GM12878 (cell line): ENCODE data around the gene TMEM255B. TPM values are rescaled to one million over a fixed set of nuclear protein-coding genes. Genes with fewer than 3 reads are reported as not detected.

Source experiments
- ATAC-seq: fragments of 200-7000 bp; cut with Tn5 transposase; 3 replicates; pipeline ENCODE4 v1.9.1; 2020; ENCODE audit warnings: mild to moderate bottlenecking, moderate library complexity
- BruUV-seq: library from RNA; stranded (reverse); fragments of 400-500 nt; replicated peaks from 2 replicates; lab custom pipeline; 2021; lab: Mats Ljungman, UMichigan
- CTCF ChIA-PET: fragments of 300-600 bp; sonication (Branson Sonifier 250); formaldehyde crosslinking; extraction: SDS; loops from one replicate; lab custom pipeline; 2021; ENCODE audit warnings: inconsistent platforms; lab: Yijun Ruan, JAX
- POLR2A ChIA-PET: fragments of 350-600 bp; formaldehyde crosslinking; extraction: SDS; loops from one replicate; lab custom pipeline; 2021; ENCODE audit warnings: inconsistent platforms; lab: Charles Lee
- RAD21 ChIA-PET: fragments of 300-600 bp; sonication (Branson Sonifier 250); formaldehyde crosslinking; loops from one replicate; lab custom pipeline; 2023; ENCODE audit warnings: antibody characterized with exemption; ENCODE audit not compliant: unreplicated experiment; lab: Charles Lee
- SMC1A ChIA-PET: fragments of 300-600 bp; sonication (Branson Sonifier 250); formaldehyde crosslinking; loops from one replicate; lab custom pipeline; 2023; ENCODE audit not compliant: unreplicated experiment, uncharacterized antibody; lab: Charles Lee
- DNase-seq: peaks from one replicate; pipeline ENCODE4 v3.0.0-alpha.2; 2011; ENCODE audit warnings: low read depth, low spot score
- FAIRE-seq: peaks from 3 replicates; lab custom pipeline; 2011; peaks lifted over from hg19 to GRCh38; lab: Jason Lieb, UNC
- H2AFZ ChIP-seq: 2 replicates; pipeline ENCODE4 v1.6.0; 2011; ENCODE audit warnings: low read depth, low read length, control low read depth; ENCODE audit not compliant: control insufficient read depth
- H3K27ac ChIP-seq: 2 replicates; pipeline ENCODE4 v1.5.1; 2011; ENCODE audit warnings: control low read depth; ENCODE audit not compliant: control insufficient read depth, insufficient read depth
- H3K27me3 ChIP-seq, 2 experiments: replicated peaks in 1 of 2; 2 replicates each; pipeline versions ENCODE4 v1.6.0 to v1.6.1; 2011; ENCODE audit warnings: low read length in 1 of 2; ENCODE audit not compliant: control insufficient read depth in 2 of 2, insufficient read depth in 2 of 2
- H3K36me3 ChIP-seq, 2 experiments: 2 replicates each; pipeline ENCODE4 v1.5.1; 2011; ENCODE audit warnings: low read length in 1 of 2; ENCODE audit not compliant: control insufficient read depth in 2 of 2, insufficient read depth in 2 of 2
- H3K4me1 ChIP-seq: 2 replicates; pipeline ENCODE4 v1.6.1; 2011; ENCODE audit warnings: mild to moderate bottlenecking, low read length, moderate library complexity, mixed read lengths; ENCODE audit not compliant: control insufficient read depth, insufficient read depth
- H3K4me2 ChIP-seq: 2 replicates; pipeline ENCODE4 v1.6.0; 2011; ENCODE audit warnings: control low read depth; ENCODE audit not compliant: control insufficient read depth, insufficient read depth
- H3K4me3 ChIP-seq: fragments of 200-600 bp; sonication (generic); 2 replicates; pipeline ENCODE4 v1.5.1; 2016
- H3K79me2 ChIP-seq: 2 replicates; pipeline ENCODE4 v1.6.0; 2011; ENCODE audit warnings: low read length; ENCODE audit not compliant: control insufficient read depth, insufficient read depth
- H3K9ac ChIP-seq: 2 replicates; pipeline ENCODE4 v1.8.0; 2011; ENCODE audit warnings: low read length, control low read depth, mixed read lengths; ENCODE audit not compliant: control insufficient read depth, insufficient read depth
- H3K9me3 ChIP-seq: replicated peaks from 3 replicates; pipeline ENCODE4 v1.5.1; 2011; ENCODE audit warnings: mild to moderate bottlenecking, low read length; ENCODE audit not compliant: control insufficient read depth, insufficient read depth
- H4K20me1 ChIP-seq: 2 replicates; pipeline ENCODE4 v1.6.0; 2011; ENCODE audit not compliant: control insufficient read depth, insufficient read depth
- CBX3 ChIP-seq: fragments of 200-600 bp; sonication (generic); IDR thresholded peaks from 2 replicates; pipeline ENCODE4 v1.6.1; 2016; ENCODE audit warnings: low read depth, borderline replicate concordance
- E4F1 ChIP-seq: fragments of 450-650 bp; IDR thresholded peaks from 2 replicates; pipeline ENCODE4 v1.6.1; 2018; ENCODE audit warnings: borderline replicate concordance, mild to moderate bottlenecking; ENCODE audit not compliant: partially characterized antibody
- EED ChIP-seq: sonication (generic); IDR thresholded peaks from 2 replicates; pipeline ENCODE4 v1.6.1; 2016; ENCODE audit warnings: antibody characterized with exemption, low read depth
- HDAC2 ChIP-seq: fragments of 200-600 bp; sonication (generic); IDR thresholded peaks from 2 replicates; pipeline ENCODE4 v1.6.1; 2017
- HDGF ChIP-seq: fragments of 450-650 bp; IDR thresholded peaks from 2 replicates; pipeline ENCODE4 v1.6.1; 2016; ENCODE audit warnings: antibody characterized with exemption
- KDM1A ChIP-seq: fragments of 200-600 bp; sonication (generic); IDR thresholded peaks from 2 replicates; pipeline ENCODE4 v1.6.1; 2016; ENCODE audit warnings: borderline replicate concordance
- NFIC ChIP-seq: IDR thresholded peaks from 2 replicates; pipeline ENCODE4 v1.6.1; 2012; ENCODE audit warnings: low read depth, mild to moderate bottlenecking, inconsistent platforms, low read length, moderate library complexity
- NFYB ChIP-seq: IDR thresholded peaks from 2 replicates; pipeline ENCODE4 v1.6.1; 2011; ENCODE audit warnings: low read depth, mild to moderate bottlenecking, low read length, improper control_type of control experiment, moderate library complexity; ENCODE audit not compliant: insufficient read depth
- NRF1 ChIP-seq: conservative IDR thresholded peaks from 2 replicates; pipeline ENCODE4 v1.6.1; 2011; ENCODE audit warnings: mild to moderate bottlenecking, low read depth, low read length, improper control_type of control experiment
- SIX5 ChIP-seq: IDR thresholded peaks from 2 replicates; pipeline ENCODE4 v1.6.1; 2011; ENCODE audit warnings: mild to moderate bottlenecking, low read depth, low read length, moderate library complexity; ENCODE audit not compliant: severe bottlenecking
- SMC3 ChIP-seq: IDR thresholded peaks from 2 replicates; pipeline ENCODE4 v1.6.1; 2011; ENCODE audit warnings: low read length, improper control_type of control experiment, borderline replicate concordance
- TCF3 ChIP-seq: IDR thresholded peaks from 2 replicates; pipeline ENCODE4 v1.6.1; 2012; ENCODE audit warnings: low read depth, mild to moderate bottlenecking, low read length, borderline replicate concordance; ENCODE audit not compliant: insufficient read depth
- YBX1 ChIP-seq: fragments of 450-650 bp; IDR thresholded peaks from 2 replicates; pipeline ENCODE4 v1.6.1; 2016; ENCODE audit warnings: antibody characterized with exemption
- ZNF207 ChIP-seq: fragments of 450-650 bp; IDR thresholded peaks from 2 replicates; pipeline ENCODE4 v1.6.1; 2014; ENCODE audit warnings: antibody characterized with exemption, mild to moderate bottlenecking, borderline replicate concordance
- ZZZ3 ChIP-seq: IDR thresholded peaks from 2 replicates; pipeline ENCODE4 v1.6.1; 2011; ENCODE audit warnings: low read depth; ENCODE audit not compliant: control insufficient read depth, insufficient read length
- WGBS: methylation state at CpG from one replicate; pipeline ENCODE4 v1.1.6; 2016; ENCODE audit warnings: low lambda C conversion rate; ENCODE audit not compliant: insufficient replicate concordance, insufficient coverage; ENCODE audit errors: missing lambda C conversion rate; 5-methylcytosine and 5-hydroxymethylcytosine counted together
- in situ Hi-C: fragments of 300-500 bp; cut with MboI; formaldehyde crosslinking; loops from 9 replicates; pipeline ENCODE4 v1.14.3; 2018; ENCODE audit warnings: mixed read lengths
- intact Hi-C: fragments of 100-400 bp; cut with micrococcal nuclease; formaldehyde crosslinking; loops from one replicate; pipeline ENCODE4 v1.14.2; 2022; ENCODE audit not compliant: unreplicated experiment
- polyA plus RNA-seq, 11 experiments: library from polyadenylated mRNA; depleted of rRNA in 4 of 11; unstranded in 6 of 11; stranded (reverse) in 5 of 11; fragments of >200 nt; fragmentation: Nextera tagmentation in 4 of 11; fragmentation: Illumina TruSeq in 1 of 11; extraction: Ambion mirVana in 4 of 11; extraction: Trizol in 1 of 11; gene quantifications; 1 replicate in 1 of 11; 2 replicates in 10 of 11; pipeline versions ENCODE4 v1.2.1 to v1.2.3, GENCODE V29; 2011 to 2016; ENCODE audit warnings: inconsistent platforms in 2 of 11, missing spikeins in 2 of 11, low read depth in 1 of 11
- total RNA-seq, 4 experiments: library from RNA; depleted of rRNA in 3 of 4; stranded (reverse); fragments of >200 nt in 3 of 4; fragmentation: Illumina TruSeq in 1 of 4; extraction: Trizol in 1 of 4; gene quantifications; 2 replicates each; pipeline versions ENCODE4 v1.2.1 to v1.2.3, GENCODE V29; 2013 to 2021

TMEM255B gene
- total and polyA plus RNA-seq, 10 of the 15 experiments (the other 5 are each of a cell fraction or from before 2014, with no cell fraction given), result 0.04 to 0.62 (median 0.13) TPM; not detected in 3

GRCh38 chr13:113853518-113854237 lies 94.7 kb downstream of the TMEM255B start:
- Histone ChIP-seq H3K79me2 (no peaks in the 10 kb centered on the region), H3K27me3 (peaks cover 2 to 3% of the 10 kb centered on the region in 2 experiments; a peak in 3 of 4 replicates), H3K4me1 (no peaks in the 10 kb centered on the region), H4K20me1 (no peaks in the 10 kb centered on the region), H3K36me3 (no peaks in the 10 kb centered on the region), H2AFZ (no peak overlapping the region), H3K9me3 (no peaks in the 10 kb centered on the region), H3K4me3 (no peak overlapping the region), H3K9ac (no peak overlapping the region), H3K27ac (no peak overlapping the region), H3K4me2 (no peak overlapping the region)
- POLR2A ChIA-PET, result no interaction called here
- RAD21 ChIA-PET, result no interaction called here
- in situ Hi-C loops (no loop called here), intact Hi-C loops (no loop called here)
- TF ChIP-seq E4F1 (no peak), NRF1 (no peak), ZZZ3 (no peak), NFYB (no peak), CBX3 (no peak), EED (no peak), KDM1A (no peak), SMC3 (no peak), TCF3 (no peak), NFIC (no peak), ZNF207 (no peak), HDAC2 (no peak), HDGF (no peak), SIX5 (no peak), YBX1 (no peak)
- 35% methylated on average over 11 of the region's 11 CpGs for WGBS
- SMC1A ChIA-PET, result no interaction called here
- no peak for FAIRE-seq
- no peak for DNase-seq
- ATAC-seq, result no peak
- CTCF ChIA-PET, result no interaction called here
- BruUV-seq, result no TSS peak
